Fibroblast of lung (primary cell): Measurements from ENCODE around the gene WNT9A.
"Not testable (repeated sequence)": the region's sequence is repeated elsewhere in the genome, so short reads cannot be mapped to it uniquely, and the experiment has no call there.

Experiments
- EZH2 ChIP-seq: IDR thresholded peaks from 2 replicates; pipeline ENCODE4 v1.5.1; 2012; ENCODE audit warnings: low read length, control low read depth, mild to moderate bottlenecking; ENCODE audit errors: missing control alignments
- TF ChIP-seq, protein P1 (sequence below), 2 donors: IDR thresholded peaks in 1 of 2; conservative IDR thresholded peaks in 1 of 2; 1 replicate in 1 of 2; 2 replicates in 1 of 2; pipeline ENCODE4 v1.5.1; 2011 to 2012; ENCODE audit warnings: low read length in 2 of 2, control low read depth in 1 of 2, inconsistent platforms in 1 of 2, low read depth in 1 of 2, mild to moderate bottlenecking in 1 of 2

DNA sequence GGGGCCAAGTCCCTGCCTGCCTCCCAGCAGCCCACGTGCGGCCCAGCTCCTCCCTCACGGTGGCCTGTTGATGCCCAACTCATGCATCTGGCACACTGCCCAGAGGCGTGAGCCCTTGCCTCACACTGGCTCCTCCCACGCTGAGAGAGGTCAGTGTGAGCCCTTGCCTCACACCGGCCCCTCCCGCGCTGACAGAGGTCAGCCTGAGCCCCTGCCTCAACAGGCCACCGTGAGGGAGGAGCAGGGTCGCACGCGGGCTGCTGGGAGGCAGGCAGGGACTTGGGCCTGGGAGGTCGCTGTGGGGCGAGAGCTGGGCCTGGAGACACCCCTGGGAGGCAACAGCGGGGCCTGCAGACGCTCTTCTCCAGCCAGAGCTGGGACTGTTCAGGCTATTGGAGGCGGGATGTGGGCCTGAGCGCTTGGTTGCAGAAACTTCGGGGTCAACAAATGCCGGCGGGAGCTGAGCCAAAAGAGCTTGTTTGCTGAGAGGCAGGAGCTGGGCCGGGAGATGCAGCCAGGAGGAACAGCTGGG lies 25.2 kb upstream of the WNT9A start:
- TF ChIP-seq, protein P1, sequence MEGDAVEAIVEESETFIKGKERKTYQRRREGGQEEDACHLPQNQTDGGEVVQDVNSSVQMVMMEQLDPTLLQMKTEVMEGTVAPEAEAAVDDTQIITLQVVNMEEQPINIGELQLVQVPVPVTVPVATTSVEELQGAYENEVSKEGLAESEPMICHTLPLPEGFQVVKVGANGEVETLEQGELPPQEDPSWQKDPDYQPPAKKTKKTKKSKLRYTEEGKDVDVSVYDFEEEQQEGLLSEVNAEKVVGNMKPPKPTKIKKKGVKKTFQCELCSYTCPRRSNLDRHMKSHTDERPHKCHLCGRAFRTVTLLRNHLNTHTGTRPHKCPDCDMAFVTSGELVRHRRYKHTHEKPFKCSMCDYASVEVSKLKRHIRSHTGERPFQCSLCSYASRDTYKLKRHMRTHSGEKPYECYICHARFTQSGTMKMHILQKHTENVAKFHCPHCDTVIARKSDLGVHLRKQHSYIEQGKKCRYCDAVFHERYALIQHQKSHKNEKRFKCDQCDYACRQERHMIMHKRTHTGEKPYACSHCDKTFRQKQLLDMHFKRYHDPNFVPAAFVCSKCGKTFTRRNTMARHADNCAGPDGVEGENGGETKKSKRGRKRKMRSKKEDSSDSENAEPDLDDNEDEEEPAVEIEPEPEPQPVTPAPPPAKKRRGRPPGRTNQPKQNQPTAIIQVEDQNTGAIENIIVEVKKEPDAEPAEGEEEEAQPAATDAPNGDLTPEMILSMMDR (conservative IDR thresholded peaks at IDR 0.05 in 1 of 2, IDR thresholded peaks at IDR 0.05 in 1 of 2; ENCODE audit: low read depth in 1 of 2, low read length in 2 of 2): not testable (repeated sequence)
- TF ChIP-seq EZH2: not testable (repeated sequence)
